Duodenal mucosa (tissue), 2 donors: Measurements from ENCODE around the gene RBM5.
"Not testable (repeated sequence)": the region's sequence is repeated elsewhere in the genome, so short reads cannot be mapped to it uniquely, and the experiment has no call there.

Experiments
- H3K27ac ChIP-seq: one replicate; pipeline ENCODE4 v1.7.0; 2013; ENCODE audit warnings: low read depth, low read length
- H3K27me3 ChIP-seq, 2 donors: one replicate each; pipeline ENCODE4 v1.7.0; 2013; ENCODE audit warnings: low read length in 2 of 2, control low read depth in 1 of 2; ENCODE audit not compliant: insufficient read depth in 2 of 2, control insufficient read depth in 1 of 2
- H3K36me3 ChIP-seq, 2 donors: one replicate each; pipeline ENCODE4 v1.7.0; 2013; ENCODE audit warnings: low read length in 2 of 2, control low read depth in 1 of 2; ENCODE audit not compliant: insufficient read depth in 2 of 2, control insufficient read depth in 1 of 2
- H3K4me1 ChIP-seq, 2 donors: one replicate each; pipeline ENCODE4 v1.7.0; 2013; ENCODE audit warnings: low read length in 2 of 2, control low read depth in 1 of 2; ENCODE audit not compliant: insufficient read depth in 2 of 2, control insufficient read depth in 1 of 2
- H3K4me3 ChIP-seq, 2 donors: one replicate each; pipeline ENCODE4 v1.7.0; 2013; ENCODE audit warnings: low read length in 2 of 2, low read depth in 1 of 2
- H3K9ac ChIP-seq, 2 donors: one replicate each; pipeline ENCODE4 v1.7.0; 2013; ENCODE audit warnings: low read length in 2 of 2, low read depth in 1 of 2
- H3K9me3 ChIP-seq, 2 donors: one replicate each; pipeline ENCODE4 v1.7.0; 2013; ENCODE audit warnings: low read length in 2 of 2, control low read depth in 1 of 2; ENCODE audit not compliant: control insufficient read depth in 1 of 2

RBM5 gene

GRCh38 chr3:50088725-50089608 lies at the start of gene RBM5:
Gene RBM5, plus strand, starts transcription at chr3:50088919. Its CDS starts 1,516 bp downstream, at chr3:50090435.
- H3K4me3 ChIP-seq, result peak within 1 kb of the TSS; percentile 98 to 100
- peaks cover 12 to 17% of the 10 kb centered on the region in 2 donors for H3K4me1 ChIP-seq
- H3K36me3 ChIP-seq, result peaks cover 23 to 36% of the 10 kb centered on the region in 2 donors
- H3K9me3 ChIP-seq, result no peaks in the 10 kb centered on the region
- H3K9ac ChIP-seq, result peak within 1 kb of the TSS; percentile 100
- no peaks in the 10 kb centered on the region for H3K27me3 ChIP-seq
- peak within 1 kb of the TSS; percentile 94 for H3K27ac ChIP-seq

DNA sequence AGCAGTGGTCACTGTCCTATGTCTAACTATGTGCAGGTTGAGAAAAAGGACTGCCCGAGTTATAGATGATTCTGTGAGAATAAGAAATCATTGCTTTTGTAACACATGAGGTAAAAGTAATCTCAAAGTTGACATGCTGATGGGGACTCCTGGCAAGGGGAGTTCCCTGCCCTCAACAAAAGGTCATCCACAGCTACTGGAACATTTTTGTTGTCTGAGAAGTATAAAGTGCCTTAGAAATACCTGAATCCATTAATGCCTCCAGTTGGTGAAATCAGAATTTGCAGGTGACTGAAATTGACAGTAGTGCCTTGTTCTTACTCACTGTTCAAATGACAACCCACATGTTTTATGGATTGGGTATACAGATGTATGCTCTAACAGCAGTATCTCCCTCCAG lies 43.7 kb upstream of the RBM5 start:
- no peak overlapping the region for H3K9ac ChIP-seq
- H3K27me3 ChIP-seq, result no peaks in the 10 kb centered on the region
- no peaks in the 10 kb centered on the region for H3K4me1 ChIP-seq
- no peak overlapping the region for H3K27ac ChIP-seq
- no peaks in the 10 kb centered on the region for H3K9me3 ChIP-seq
- H3K4me3 ChIP-seq, result no peak overlapping the region
- H3K36me3 ChIP-seq, result peaks cover 9 to 27% of the 10 kb centered on the region in 2 donors

DNA sequence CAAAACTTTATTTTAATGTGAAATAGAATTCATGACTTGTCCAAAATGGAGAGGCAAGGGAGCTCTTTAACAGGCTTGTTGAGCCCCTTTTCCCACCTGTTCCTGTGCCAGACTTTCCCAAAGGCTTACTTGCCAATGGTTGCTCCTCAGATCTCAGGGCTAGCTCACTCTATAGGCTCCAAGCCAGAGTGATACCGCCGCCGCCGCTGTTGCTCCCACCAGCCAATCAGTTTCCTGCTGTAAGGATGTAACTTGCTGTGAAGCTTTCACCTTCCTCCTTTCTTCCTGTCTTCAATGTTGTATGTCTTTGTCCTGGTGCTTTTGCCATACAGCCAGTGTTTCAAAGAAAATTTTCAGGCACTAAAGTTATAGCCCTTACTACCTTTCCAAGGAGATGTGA lies 41.3 kb upstream of the RBM5 start:
- peaks cover 10 to 38% of the 10 kb centered on the region in 2 donors for H3K36me3 ChIP-seq
- no peaks in the 10 kb centered on the region for H3K9me3 ChIP-seq
- H3K9ac ChIP-seq, result no peak overlapping the region
- H3K4me1 ChIP-seq, result no peaks in the 10 kb centered on the region
- no peak overlapping the region for H3K4me3 ChIP-seq
- H3K27me3 ChIP-seq, result no peaks in the 10 kb centered on the region
- no peak overlapping the region for H3K27ac ChIP-seq

DNA sequence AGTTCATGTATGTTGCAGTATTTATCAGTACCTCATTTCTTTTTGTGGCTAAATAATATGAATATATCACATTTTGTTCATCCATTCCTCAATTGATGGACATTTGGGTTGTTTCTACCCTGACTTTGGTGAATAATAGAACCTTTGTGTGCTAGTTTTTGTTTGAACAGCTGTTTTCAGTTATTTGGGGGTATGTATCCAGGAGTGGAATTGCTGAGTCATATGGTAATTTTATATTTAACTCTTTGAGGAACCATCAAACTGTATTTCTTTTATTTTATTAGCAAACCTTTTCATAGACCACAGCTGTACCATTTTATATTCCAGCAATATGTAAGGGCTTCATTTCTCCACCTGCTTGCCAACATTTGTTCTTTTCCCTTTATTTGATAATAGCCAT lies 38.4 kb upstream of the RBM5 start:
- Histone ChIP-seq H3K27ac (no peak overlapping the region), H3K9ac (no peak overlapping the region), H3K27me3 (no peaks in the 10 kb centered on the region), H3K4me1 (no peaks in the 10 kb centered on the region), H3K9me3 (no peaks in the 10 kb centered on the region), H3K36me3 (peaks cover 15 to 48% of the 10 kb centered on the region in 2 donors), H3K4me3 (no peak overlapping the region)

- peaks cover 20 to 71% of the 10 kb centered on the region in 2 donors for H3K36me3 ChIP-seq
- no peak overlapping the region for H3K27ac ChIP-seq
- no peaks in the 10 kb centered on the region for H3K9me3 ChIP-seq
- H3K27me3 ChIP-seq, result no peaks in the 10 kb centered on the region
- no peak overlapping the region for H3K9ac ChIP-seq
- no peaks in the 10 kb centered on the region for H3K4me1 ChIP-seq
- H3K4me3 ChIP-seq, result no peak overlapping the region
Measured at GRCh38 chr3:50057756-50058155, 31.0 kb upstream of the RBM5 start.

- no peak overlapping the region for H3K9ac ChIP-seq
- no peak overlapping the region for H3K4me3 ChIP-seq
- no peaks in the 10 kb centered on the region for H3K4me1 ChIP-seq
- peaks cover 54 to 94% of the 10 kb centered on the region in 2 donors for H3K36me3 ChIP-seq
- H3K27ac ChIP-seq, result no peak overlapping the region
- H3K9me3 ChIP-seq, result no peaks in the 10 kb centered on the region
- no peaks in the 10 kb centered on the region for H3K27me3 ChIP-seq
Measured at GRCh38 chr3:50068134-50068533, 20.6 kb upstream of the RBM5 start.

- H3K4me3 ChIP-seq, result no peak overlapping the region
- peaks cover 21 to 36% of the 10 kb centered on the region in 2 donors for H3K36me3 ChIP-seq
- H3K9ac ChIP-seq, result no peak overlapping the region
- H3K9me3 ChIP-seq, result no peaks in the 10 kb centered on the region
- H3K4me1 ChIP-seq, result peaks cover 0 to 6% of the 10 kb centered on the region in 2 donors
- no peak overlapping the region for H3K27ac ChIP-seq
- no peaks in the 10 kb centered on the region for H3K27me3 ChIP-seq
Measured at GRCh38 chr3:50078091-50078490, 10.6 kb upstream of the RBM5 start.

DNA sequence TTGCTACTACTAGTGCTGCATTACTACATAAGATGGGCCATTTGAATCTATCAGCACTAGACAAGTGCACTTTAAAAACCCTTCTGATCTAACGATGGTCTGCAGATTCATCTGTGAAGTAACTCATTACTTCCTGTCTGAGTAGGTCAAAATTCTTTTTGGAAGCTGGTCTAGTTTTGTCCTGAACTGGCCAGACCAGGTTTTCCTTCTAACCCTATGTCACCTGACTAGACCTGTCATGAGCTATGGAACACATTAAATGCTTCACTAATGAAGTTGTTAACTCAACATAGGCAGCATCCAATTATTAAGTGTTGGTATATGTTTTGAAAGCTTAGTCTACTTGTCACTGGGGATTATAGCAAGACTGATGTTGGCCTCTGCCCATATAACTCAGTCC lies 10.1 kb upstream of the RBM5 start:
- H3K4me3 ChIP-seq, result no peak overlapping the region
- no peaks in the 10 kb centered on the region for H3K27me3 ChIP-seq
- H3K27ac ChIP-seq, result no peak overlapping the region
- H3K4me1 ChIP-seq, result peaks cover 0 to 6% of the 10 kb centered on the region in 2 donors
- H3K9ac ChIP-seq, result no peak overlapping the region
- peaks cover 15 to 30% of the 10 kb centered on the region in 2 donors for H3K36me3 ChIP-seq
- no peaks in the 10 kb centered on the region for H3K9me3 ChIP-seq

DNA sequence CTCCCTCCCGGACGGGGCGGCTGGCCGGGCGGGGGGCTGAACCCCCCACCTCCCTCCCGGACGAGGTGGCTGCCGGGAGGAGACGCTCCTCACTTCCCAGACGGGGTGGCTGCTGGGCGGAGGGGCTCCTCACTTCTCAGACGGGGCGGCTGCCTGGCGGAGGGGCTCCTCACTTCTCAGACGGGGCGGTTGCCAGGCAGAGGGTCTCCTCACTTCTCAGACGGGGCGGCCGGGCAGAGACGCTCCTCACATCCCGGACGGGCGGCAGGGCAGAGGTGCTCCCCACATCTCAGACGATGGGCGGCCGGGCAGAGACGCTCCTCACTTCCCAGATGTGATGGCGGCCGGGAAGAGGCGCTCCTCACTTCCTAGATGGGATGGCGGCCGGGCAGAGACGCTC lies 3.8 kb upstream of the RBM5 start:
- not testable (repeated sequence) for H3K27ac ChIP-seq, H3K36me3 ChIP-seq, H3K9ac ChIP-seq, H3K4me3 ChIP-seq, H3K9me3 ChIP-seq, H3K4me1 ChIP-seq, H3K27me3 ChIP-seq

DNA sequence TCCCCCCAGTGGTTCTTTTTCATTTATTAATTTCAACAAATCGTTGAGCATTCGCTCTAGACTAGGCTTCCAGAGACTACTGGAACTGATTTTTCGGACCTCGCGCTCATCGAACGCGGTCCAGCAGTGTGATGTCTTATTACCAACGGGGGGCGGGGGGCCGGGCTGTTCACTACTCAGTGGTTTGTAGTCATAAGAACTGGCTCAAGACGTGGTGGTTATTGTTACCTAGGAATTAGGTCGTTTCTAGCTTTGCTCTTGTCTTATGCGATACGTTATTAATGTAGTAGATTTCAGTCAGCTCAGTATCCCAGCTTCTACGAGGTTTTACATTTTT lies 858 bp downstream of the RBM5 start:
- Histone ChIP-seq H3K9me3 (no peaks in the 10 kb centered on the region), H3K36me3 (peaks cover 26 to 42% of the 10 kb centered on the region in 2 donors), H3K9ac (peak overlapping the region; percentile 100), H3K27me3 (no peaks in the 10 kb centered on the region), H3K4me3 (peak overlapping the region; percentile 98 to 100), H3K4me1 (peaks cover 12 to 17% of the 10 kb centered on the region in 2 donors), H3K27ac (peak overlapping the region; percentile 94)
